GM12801 (cell line): ENCODE data around the gene CISTR.

Experiments used
- TF ChIP-seq, protein P1 (sequence below): IDR thresholded peaks from one replicate; pipeline ENCODE4 v1.5.1; 2011; ENCODE audit warnings: control low read depth; ENCODE audit not compliant: insufficient read length; ENCODE audit errors: extremely low read depth

Gene CISTR

DNA sequence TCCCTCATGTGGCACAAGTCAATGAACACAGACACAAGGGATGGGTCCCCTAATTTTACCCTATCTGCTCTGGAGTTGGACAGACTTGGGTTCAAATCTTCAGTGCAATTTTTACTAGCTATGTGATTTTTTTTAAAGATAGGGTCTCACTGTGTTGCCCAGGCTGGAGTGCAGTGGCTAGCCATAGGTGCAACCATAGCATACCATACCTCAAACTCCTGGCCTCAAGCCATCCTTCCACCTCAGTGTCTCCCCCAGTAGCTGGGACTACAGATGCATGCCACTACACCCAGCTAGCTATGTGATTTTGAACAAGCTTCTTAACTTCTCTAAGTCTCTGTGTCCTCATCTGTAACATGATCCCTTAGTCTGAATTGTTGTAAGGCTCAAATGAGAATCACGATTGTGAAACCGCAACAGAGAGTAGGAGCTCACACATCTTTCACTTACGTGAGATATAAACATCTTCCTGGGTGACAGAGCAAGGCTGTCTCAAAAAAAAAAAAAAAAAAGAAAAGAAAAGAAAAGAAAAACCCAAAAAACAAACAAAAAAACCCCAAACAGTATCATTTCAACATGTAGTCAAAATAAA lies 29.2 kb downstream of the CISTR start:
- TF ChIP-seq, protein P1, sequence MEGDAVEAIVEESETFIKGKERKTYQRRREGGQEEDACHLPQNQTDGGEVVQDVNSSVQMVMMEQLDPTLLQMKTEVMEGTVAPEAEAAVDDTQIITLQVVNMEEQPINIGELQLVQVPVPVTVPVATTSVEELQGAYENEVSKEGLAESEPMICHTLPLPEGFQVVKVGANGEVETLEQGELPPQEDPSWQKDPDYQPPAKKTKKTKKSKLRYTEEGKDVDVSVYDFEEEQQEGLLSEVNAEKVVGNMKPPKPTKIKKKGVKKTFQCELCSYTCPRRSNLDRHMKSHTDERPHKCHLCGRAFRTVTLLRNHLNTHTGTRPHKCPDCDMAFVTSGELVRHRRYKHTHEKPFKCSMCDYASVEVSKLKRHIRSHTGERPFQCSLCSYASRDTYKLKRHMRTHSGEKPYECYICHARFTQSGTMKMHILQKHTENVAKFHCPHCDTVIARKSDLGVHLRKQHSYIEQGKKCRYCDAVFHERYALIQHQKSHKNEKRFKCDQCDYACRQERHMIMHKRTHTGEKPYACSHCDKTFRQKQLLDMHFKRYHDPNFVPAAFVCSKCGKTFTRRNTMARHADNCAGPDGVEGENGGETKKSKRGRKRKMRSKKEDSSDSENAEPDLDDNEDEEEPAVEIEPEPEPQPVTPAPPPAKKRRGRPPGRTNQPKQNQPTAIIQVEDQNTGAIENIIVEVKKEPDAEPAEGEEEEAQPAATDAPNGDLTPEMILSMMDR = no peak

DNA sequence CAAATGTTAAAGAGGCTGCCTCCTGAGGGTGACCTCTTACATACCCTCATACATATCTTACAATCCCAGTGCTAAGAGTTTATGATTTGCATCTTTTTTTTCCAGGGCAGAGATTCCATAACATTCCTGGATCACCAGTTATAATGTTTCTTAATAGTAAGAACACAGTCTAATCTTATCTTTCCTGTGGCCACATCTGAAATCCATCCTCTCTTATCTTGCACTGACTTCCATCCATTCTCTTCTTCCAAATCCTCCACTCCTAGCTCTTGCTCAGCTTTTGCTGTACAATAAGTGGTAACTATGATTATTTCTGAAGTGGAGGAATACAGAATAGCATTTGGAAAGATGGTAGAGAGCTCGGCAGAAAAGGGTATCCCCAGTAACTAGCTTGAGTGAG lies 30.8 kb downstream of the CISTR start:
- TF ChIP-seq, protein P1 = no peak

DNA sequence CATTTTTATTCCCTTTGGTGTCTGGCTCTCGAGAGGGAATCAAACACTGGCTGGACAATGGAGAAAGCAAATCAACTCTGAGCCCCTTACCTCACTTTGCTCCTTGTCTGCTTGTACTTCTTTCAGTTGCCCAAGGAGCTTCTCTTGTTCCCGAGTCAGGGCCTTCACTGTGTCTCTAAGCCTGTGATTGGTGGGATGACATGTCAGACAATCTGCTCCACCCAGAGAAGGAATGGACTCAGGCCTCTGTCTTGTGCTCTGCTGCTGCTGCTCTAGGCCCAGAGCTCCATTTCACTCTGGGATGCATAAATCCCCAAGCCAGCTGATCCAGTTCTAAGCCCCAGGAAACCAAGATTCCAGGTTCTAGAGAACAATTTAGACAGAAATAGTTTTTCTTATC lies 32.1 kb downstream of the CISTR start:
- TF ChIP-seq, protein P1 = no peak

DNA sequence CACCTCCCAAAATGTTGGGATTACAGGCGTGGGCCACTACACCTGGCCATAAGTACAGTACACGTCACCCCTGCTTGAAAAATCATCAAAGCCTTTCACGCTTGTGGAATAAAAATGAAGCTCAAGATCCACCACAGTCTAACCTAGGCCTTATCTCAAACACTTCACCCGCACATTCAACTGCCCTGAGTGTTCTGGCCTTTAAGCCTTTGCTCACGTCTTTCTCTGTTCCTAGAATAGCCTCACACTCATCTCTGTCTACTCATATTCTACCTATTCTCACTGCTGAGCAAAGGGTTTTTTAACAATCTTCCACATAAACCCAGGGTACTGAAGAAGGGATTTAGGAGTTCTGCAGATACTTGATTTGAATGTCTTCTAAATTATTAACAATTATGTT lies 34.5 kb downstream of the CISTR start:
- TF ChIP-seq, protein P1 = no peak

DNA sequence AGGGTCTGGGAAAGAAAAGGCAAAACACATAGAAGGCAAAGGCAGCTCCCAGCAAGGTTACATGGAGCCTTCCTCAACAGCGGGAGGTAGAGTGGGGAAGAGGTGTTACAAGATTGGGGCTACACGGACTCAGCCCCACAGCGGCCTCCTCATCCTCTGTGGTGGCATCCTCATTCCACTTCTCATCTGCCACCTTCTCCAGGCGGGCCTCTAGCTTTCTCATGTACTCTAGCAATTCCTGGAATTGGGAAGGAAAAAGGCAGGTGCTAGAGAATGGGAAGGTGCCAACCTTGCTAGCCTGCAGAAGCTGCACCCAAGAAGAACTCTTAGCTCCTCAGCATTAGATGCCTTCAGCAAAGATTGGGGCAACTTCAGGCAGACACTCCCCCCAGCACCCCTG lies 37.8 kb downstream of the CISTR start:
- TF ChIP-seq, protein P1 = no peak

DNA sequence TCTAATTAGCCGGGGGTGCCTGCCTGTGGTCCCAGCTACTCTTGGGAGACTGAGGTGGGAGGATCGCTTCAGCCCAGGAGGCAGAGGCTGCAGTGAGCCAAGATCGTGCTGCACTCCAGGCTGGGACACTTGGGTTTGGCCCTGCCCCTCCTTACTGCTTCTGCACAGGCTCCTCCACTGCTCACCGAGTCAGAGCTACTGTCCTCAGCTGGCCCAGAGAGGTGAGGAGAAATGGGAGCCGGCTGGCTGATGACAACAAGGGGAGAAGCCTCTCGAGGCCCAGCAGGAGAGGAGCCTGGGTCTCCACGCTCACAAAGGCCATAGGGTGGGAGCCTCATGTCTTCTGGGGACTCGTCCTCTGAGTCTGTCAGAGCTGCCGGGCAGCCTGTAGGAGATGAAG lies 38.3 kb downstream of the CISTR start:
- TF ChIP-seq, protein P1 = no peak

DNA sequence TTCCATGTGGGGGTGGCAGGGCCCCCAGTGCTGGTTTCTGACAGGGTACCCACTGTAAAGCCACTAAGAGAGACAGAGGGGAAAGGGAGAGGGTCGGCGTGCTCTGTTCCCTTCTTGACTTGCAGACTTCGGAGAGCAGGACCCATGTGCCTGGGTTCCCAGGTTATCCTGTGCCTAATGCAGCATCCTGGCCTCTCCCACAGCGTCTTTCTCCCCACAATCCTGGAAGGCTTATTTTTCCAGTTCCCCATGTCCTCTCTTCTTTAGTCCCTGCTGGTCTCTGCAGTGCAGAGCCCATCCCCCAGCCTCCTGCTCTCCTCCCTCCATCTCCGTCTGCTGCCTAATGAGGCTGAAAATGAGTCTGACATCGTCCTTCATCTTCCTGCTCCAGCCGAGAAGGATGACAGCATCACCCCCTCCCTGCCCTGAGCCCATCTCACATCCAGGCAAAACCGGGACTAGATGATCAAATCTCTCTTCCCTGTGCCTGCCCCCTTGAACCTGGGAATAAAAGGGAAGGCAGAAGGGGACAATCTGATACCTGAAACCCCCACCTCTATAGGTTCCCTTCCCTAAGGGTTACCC lies 39.6 kb downstream of the CISTR start:
- TF ChIP-seq, protein P1 = no peak
